GM04504 (cell line): ENCODE data around the gene LBX1.

Experiments
- DNase-seq: peaks from one replicate; pipeline ENCODE4 v3.0.0-alpha.2; 2012; ENCODE audit warnings: low read depth

Gene LBX1

DNA sequence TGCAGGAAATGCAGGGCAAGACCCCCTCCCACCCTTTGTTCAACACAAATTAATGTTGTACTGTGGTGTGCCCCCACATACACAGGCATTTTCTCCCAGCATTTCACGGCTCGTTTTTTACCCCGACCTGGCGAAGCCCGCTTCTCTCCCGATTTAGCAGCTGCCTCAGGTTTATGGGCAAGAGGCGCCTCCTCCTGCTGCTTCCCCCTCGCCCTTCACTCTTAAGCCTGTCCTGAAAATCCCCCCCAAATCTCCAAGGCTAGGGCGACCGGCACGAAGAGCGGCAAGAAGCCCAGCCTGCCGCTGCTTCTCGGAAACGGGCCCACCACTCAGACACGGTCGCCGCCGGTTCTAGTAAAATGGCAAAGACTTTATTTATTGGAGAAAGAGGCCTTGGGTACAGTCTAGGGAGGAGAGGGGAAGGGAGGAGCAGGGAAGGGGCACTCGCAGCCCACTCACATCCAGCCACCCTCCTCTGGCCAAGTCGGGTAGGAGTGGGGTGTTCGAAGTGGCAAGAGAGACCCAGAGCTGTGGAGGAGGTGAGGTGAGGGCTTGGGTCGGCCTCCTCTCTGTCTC lies 3.3 kb downstream of the LBX1 start:
- DNase-seq, result no peak

- DNase-seq, result no peak
Measured at GRCh38 chr10:101224910-101225823, 4.1 kb downstream of the LBX1 start.

DNA sequence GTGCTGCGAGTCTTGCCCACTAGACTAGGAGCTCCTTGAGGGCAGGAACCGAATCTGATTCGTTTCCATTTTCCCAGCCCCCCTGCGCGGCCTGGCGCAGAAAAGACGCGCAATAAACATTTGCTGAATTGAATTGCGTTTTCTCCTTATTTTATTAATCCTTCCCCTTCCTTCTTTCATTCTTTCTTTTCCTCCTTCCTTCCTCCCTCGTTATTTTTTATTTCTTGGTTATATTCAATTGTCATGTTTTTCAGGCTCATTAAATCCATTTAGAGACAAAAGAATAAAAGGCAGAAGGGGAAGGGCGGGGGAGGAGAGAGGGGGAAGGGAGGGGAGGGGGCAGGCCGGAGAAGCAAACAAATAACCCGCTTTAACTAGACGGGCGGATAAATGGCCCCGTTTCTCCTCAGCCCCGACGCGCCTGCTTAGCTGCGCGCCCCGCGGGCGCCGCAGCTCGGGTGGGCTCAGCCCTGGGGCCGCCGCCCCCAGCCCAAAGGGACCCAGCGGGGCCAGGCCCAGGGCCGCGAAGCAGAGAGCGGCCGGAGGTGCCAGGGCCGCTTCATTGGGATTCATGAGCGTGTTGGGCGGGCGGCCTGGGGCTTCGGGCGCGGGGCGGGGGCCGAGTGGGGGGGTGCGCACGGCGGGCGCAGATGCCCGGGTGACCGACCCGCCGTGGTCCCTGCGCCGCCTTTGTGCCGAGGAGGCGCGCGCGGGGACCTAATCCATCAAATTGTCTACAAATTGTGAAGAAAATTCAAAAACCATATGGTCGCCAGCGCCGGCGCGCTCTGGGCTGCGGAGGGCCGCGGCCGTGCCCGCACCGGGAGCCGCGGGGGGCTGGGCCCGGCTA lies 5.0 kb downstream of the LBX1 start:
- DNase-seq, result no peak

DNA sequence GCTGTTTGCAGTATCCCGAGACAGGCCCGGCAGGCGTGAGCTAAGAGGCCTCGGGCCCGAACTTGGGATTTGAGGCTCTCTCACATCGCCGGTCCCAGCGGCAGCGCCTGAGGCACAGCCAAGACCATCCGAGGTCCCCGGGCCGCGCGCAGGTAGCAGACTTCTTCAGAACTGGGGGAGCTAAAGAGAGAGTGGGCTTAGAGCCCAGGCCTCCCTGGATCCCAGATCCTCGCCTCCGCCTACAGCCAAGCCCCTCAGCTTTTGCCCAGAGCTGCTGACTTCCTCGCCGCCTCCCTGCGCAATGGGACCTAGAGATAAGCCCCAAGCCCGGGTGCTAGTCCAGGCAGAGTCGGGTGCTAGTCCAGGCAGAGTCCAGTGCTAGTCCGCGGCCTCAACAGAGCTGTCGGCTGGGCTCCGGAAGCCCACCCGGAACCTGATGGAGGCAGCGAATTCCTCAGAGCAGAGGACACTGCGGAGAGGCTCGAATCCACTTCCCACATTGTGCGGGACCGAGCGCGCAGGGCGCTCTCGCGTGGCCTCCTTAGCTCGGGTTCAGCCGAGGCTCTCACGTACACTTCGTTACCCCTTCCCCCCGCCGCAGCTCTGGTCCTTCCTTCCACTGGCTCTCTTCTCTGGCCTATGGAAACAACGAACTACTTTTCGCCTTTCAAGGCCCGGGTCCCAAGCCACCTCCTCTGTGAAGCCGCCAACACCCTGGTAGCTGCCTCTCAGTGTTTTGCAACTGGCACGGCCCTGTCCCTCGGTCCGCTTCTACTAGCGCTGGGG lies 5.8 kb downstream of the LBX1 start:
- no peak for DNase-seq

DNA sequence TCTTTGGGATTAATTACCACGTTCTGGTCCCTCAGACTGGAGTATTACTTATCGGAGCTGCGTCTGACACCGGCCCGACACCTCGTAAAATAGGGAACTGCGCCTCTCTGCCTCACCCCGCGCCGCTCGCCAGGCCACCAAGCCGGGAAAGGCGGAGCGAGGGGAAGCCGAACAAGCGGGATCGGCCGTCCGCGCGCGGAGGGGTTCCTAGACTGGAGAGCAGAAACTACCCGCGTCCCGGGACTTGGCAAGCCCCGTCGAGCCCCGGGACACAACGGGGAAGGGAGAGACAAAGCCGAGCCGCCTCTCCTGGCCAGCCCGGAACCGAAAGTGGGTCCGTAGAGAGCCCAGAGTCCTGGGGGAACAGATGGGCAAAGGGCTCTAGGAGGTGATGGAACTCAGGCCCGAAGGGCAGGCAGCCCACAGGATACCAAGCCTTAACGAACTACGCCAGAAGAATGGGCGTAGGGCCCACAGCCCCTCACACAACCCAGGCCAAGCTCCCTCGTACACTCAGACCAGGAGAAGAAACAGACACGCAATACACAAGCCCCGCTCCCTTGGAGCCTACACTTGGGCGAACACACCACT lies 6.5 kb downstream of the LBX1 start:
- no peak for DNase-seq

- DNase-seq, result no peak
Measured at GRCh38 chr10:101221963-101222531, 7.2 kb downstream of the LBX1 start.

DNA sequence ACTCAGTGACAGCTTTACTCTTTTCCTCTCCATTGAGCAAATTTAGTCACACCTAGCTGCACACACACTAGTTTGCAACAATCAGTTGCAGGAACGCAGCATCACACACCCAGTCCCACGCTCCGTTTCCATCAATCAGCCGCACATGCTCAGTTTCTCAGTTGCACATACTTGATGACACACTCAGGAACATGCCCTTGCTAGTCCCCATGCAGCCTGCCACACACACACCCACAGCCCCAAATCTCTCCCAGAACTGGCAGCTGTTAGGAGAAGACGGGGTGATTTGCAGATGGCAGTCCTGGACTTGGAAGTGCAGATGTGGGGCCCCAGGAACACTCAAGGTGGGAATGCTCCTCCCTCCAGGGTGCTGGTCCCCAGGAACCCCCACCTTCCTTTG lies 7.7 kb downstream of the LBX1 start:
- no peak for DNase-seq

DNA sequence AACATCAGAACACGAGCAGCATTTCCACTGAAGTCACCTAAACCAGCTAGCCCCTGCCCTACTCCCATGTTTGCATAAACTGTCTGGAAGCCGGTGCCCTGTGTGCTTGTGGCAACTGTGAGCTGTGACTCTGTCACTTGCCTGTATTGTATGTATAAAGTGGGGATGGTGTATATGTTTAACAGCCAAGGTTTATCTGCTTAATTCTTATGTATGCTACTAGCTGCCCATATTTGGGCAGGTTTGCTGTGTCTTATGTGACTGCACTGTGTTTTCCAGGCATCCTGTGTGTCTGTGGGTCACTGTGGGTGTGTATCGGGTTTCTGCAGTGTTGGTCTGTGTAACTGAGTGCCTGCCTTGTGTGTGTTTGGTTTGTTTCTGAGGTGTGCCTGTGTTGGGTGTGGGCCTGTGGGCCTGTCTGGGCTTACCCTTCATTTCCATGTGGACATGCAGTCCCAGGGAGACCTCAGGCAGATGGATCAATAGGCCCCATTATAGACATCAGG lies 9.3 kb downstream of the LBX1 start:
- no peak for DNase-seq

GRCh38 chr10:101219139-101219945 lies 9.9 kb downstream of the LBX1 start:
- no peak for DNase-seq

DNA sequence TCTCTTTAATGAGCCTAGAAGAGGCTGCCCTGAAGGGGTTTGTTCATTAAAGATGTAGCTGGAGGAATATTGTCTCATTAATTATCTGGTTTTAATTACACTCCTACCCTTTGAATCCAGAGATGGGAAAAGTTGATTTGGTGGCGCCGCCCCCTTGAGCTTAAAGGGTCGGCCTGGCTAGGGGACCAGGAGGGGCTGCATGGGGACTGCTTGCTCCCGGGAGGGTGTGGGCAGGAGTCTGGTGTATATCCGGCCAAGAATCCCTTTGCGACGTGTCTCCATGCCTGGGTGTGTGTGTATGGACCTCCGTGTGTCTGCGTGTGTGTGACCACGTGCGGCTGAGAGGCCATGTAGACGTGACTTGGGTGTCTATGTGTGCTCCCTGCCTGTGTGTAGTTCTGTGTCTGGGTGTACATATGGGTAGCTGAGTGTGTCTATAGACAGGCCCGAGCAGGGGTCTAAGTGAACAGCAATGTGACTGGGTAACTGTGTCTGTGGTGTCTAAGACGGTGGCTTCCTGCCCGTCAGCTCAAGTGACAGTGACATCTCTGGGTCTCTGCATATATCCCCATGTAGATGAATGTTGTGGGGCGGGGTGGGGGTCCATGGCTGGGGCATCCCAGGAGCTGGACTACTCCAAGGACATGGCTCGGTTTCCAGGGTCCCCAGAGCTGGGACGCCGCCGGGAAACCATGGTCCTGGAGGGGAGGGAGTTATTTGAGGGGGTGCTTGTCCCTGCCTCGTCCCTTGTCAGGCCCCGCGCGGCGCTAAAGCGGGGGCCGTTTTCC lies 10.7 kb downstream of the LBX1 start:
- no peak for DNase-seq

GRCh38 chr10:101217450-101218281 lies 11.6 kb downstream of the LBX1 start:
- DNase-seq, result no peak

DNA sequence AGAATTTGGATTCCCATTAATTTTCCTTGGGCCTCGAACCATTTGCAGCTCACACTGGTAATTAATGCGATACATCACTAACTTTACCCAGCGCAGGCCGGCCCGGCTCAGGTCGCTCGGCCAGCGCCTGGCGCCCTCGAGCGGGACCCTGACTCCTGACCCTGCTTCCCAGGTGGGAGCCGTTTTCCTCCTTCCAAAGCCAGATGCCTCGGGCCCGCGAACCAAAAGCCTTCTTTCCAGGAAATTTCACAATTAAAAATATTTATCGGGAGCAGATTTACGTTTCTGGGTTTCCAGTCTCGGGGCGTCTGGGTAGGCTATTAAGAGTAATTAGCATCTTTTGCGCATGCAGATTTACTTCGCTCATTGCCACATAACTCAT lies 12.2 kb downstream of the LBX1 start:
- no peak for DNase-seq

GRCh38 chr10:101216207-101217043 lies 12.8 kb downstream of the LBX1 start:
- no peak for DNase-seq

GRCh38 chr10:101215397-101216206 lies 13.7 kb downstream of the LBX1 start:
- DNase-seq, result no peak

DNA sequence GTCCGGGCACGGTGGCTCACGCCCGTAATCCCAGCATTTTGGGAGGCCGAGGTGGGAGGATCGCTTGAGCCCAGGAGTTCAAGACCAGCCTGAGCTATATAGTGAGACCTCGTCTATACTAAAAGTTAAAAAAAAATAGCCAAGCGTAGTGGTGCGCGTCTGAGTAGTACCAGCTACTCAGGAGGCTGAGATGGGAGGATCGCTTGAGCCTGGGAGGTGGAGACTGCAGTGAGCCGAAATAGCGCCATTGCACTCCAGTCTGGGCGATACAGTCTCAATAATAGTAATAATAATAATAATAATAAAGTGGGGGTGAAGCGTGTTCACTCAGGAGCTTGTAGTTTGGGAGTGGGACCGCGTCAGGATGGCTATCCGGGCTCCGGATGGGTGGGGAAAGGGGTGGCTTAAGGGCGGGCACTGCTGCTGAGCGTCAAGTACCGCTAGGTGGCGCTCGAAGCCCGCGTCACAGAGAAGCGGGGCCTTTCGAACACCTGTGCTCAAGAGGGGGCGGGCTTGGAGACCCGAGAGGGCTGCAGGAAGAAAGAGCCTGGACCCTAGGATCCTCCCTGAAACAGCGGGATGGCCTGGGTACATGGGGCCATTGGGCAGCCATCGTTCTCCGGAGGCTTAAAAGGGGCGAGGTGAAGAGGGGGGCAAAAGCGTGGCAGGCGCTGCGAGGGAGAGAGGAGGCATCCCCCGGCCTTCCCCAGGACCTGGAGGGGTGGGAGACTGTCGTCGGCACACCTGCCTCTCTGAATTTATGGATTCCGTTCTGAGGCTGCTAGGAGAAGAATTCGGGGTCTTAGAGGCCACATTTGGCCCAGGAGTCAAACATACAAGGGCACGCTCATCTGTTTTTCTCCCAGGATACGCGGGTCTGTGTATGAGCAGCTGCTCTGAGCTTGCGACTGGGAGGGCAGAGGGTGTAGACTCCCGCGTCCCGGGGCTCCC lies 14.5 kb downstream of the LBX1 start:
- no peak for DNase-seq
